Bladder microvascular endothelial cell (primary cell): ENCODE measurements around the gene CHP2. TPM values are rescaled to one million over a fixed set of nuclear protein-coding genes. Genes with fewer than 3 reads are reported as not detected.

Experiments used
- total RNA-seq: library from RNA; depleted of rRNA; stranded (reverse); fragments of >200 nt; gene quantifications from 2 replicates; pipeline ENCODE4 v1.2.3, GENCODE V29; 2014

CHP2 gene
- total RNA-seq: not detected in 2 replicates

DNA sequence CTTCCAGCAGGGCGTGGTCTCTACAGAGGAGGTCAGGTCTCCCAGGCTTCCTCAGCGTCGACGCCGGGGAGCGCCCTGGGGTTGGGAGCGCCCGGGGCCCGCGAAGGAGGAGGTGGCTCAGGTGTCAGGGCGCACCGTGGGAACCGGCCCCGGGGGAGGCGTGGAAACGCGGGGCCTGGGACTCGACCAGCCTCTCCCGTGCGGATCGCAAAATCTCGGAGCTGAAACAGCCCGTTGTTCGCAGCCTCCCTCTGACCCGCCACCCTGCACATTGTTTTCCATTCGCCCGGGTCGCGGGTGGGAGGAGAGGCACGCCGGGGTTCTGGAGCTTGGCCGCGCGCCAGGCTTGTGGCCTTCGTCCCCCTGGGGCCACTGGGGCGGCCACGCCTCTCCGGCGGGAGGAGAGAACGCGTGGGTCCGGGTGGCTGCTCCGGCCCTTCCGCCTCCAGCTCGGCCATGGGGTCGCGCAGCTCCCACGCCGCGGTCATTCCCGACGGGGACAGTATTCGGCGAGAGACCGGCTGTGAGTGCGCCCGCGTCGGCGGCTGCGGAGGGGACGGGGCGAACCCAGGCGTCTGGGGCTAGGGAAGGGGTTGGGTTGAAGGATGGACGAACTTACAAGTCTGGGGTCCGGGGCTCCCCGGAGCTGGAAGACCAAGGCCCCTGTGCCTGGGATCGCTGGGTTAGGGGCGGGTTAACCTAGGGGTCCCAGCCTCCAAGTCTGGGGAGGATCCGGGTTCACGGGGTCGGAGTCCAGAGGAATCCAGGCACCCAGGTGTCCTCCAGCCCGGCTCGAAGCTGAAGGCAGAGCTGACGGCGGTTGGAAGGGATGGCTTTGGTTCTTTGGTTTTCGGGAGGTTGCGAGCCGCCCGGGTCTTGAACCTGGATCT lies at the start of gene CHP2:
Gene CHP2, plus strand, starts transcription at position 433 of the 890 bp plus-strand sequence. Its CDS starts 24 bp downstream, at position 457.

DNA sequence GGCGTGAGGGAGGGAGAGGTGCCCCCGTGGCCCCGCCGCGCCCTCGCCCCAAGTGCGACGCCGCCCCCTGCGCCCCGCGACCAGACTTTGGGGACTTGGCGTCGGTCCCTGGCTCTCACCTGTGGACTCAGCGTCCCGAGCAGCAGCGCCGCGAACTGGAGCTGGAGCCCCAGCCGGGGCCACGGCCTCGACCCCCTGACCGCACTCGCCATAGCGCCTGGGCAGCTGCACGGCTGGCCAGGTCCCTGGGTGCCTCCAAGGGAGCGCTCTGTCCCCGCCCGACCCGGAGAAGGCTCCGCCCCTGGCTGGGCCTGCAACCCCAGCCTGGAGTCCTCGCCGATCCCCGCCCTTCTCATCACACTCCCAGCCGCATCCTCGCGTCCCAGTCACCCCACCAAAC lies 41.9 kb upstream of the CHP2 start, which contains the start of gene ERN2:
Gene ERN2, minus strand, starts transcription at position 247 of the 400 bp plus-strand sequence. Its CDS starts 35 bp downstream, at position 212.

Other genes starting within 250 kb of the CHP2 start
- gene GGA2, start 244.5 kb upstream of the CHP2 start, total RNA-seq: 26.7 and 37.1 TPM in 2 replicates
- 10.0 and 36.1 TPM in 2 replicates for gene EARS2, start 197.7 kb upstream of the CHP2 start, total RNA-seq
- gene UBFD1, start 197.3 kb upstream of the CHP2 start, total RNA-seq: 35.3 and 54.8 TPM in 2 replicates
- 85.3 and 96.3 TPM in 2 replicates for gene NDUFAB1, start 158.7 kb upstream of the CHP2 start, total RNA-seq
- gene PALB2, start 113.7 kb upstream of the CHP2 start, total RNA-seq: 4.7 and 9.2 TPM in 2 replicates
- 29.1 and 75.8 TPM in 2 replicates for gene DCTN5, start 113.6 kb upstream of the CHP2 start, total RNA-seq
- 13.8 and 21.9 TPM in 2 replicates for gene PLK1, start 76.1 kb upstream of the CHP2 start, total RNA-seq
- not detected in 2 replicates for gene ERN2, start 41.8 kb upstream of the CHP2 start, total RNA-seq
- not detected in 2 replicates for gene PRKCB, start 81.0 kb downstream of the CHP2 start, total RNA-seq